ENCODE measurements around the gene WHAMM. TPM values are rescaled to one million over a fixed set of nuclear protein-coding genes. Genes with fewer than 3 reads are reported as not detected.

WHAMM gene
- total RNA-seq, 6 experiments from 2014 or later = 3.7 to 6.5 (median 4.7) TPM

DNA sequence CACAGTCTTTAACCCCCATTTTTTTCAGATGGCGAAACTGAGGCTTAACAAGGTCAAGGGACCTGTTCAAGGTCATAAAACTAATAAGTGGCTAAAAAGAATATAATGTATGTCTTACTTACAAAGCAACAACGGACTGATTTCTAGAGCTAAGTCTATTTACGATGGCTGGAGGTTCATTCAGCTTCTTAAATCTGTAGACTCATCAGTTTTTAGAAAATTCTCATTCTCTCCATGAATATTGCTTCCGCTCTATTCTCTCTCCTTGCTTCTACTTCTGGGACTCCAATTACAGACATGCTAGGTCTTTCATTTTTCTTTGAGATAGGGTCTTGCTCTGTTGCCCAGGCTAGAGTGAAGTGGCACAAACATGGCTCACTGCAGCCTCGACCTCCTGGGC lies 68.9 kb downstream of the WHAMM start:
- TF ChIP-seq, protein P1, sequence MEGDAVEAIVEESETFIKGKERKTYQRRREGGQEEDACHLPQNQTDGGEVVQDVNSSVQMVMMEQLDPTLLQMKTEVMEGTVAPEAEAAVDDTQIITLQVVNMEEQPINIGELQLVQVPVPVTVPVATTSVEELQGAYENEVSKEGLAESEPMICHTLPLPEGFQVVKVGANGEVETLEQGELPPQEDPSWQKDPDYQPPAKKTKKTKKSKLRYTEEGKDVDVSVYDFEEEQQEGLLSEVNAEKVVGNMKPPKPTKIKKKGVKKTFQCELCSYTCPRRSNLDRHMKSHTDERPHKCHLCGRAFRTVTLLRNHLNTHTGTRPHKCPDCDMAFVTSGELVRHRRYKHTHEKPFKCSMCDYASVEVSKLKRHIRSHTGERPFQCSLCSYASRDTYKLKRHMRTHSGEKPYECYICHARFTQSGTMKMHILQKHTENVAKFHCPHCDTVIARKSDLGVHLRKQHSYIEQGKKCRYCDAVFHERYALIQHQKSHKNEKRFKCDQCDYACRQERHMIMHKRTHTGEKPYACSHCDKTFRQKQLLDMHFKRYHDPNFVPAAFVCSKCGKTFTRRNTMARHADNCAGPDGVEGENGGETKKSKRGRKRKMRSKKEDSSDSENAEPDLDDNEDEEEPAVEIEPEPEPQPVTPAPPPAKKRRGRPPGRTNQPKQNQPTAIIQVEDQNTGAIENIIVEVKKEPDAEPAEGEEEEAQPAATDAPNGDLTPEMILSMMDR (IDR thresholded peaks at IDR 0.05) = no peak
- no peak for TF ChIP-seq POLR2A (IDR thresholded peaks at IDR 0.05)
- WGBS (ENCODE audit: insufficient coverage, low coverage, low lambda C conversion rate, missing lambda C conversion rate) = 81% methylated on average over 5 of the region's 5 CpGs

DNA sequence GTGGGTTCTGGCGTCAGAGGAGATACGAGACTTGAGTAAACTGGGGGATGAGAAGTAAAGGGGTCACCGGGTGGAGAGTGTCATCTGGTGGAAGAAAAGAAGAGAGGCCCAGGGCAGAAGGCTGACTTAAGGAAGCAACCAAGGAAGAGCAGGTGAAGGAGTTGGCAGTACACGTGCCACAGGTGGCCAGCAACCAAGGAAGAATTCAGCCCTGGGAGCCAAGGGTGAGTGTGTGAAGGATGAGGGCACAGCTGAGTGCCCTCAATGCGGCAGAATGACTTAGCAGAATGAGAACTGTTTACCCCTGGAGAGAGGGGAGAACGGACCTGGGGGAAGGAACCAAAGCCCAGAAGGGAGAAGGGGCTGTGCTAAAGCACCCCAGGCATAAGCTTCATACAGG lies 71.3 kb downstream of the WHAMM start:
- Histone ChIP-seq H3K4me1 (no peaks in the 10 kb centered on the region), H3K36me3 (no peaks in the 10 kb centered on the region), H3K9me3 (no peaks in the 10 kb centered on the region), H3K4me3 (no peak overlapping the region), H3K27me3 (no peaks in the 10 kb centered on the region), H3K27ac (no peak overlapping the region)
- DNase-seq = no peak
- WGBS (ENCODE audit: insufficient coverage, low coverage, low lambda C conversion rate, missing lambda C conversion rate) = 86% methylated on average over 6 of the region's 6 CpGs
- TF ChIP-seq, protein P1 (IDR thresholded peaks at IDR 0.05) = no peak
- TF ChIP-seq POLR2A (IDR thresholded peaks at IDR 0.05) = no peak
- intact Hi-C loops (cut with DNase I) = no loop called here
- ATAC-seq = peak in 1 of 4 donors; percentile 27

More for the DNA sequence above, 68.9 kb downstream of the WHAMM start:
- no peak overlapping the region for H3K27ac ChIP-seq
- H3K9me3 ChIP-seq = no peaks in the 10 kb centered on the region
- no peaks in the 10 kb centered on the region for H3K27me3 ChIP-seq
- H3K4me1 ChIP-seq = no peaks in the 10 kb centered on the region
- peaks cover 0 to 8% (median 0%) of the 10 kb centered on the region in 4 donors for H3K36me3 ChIP-seq
- ATAC-seq = no peak
- intact Hi-C loops (cut with DNase I) = no loop called here
- DNase-seq = no peak
- no peak overlapping the region for H3K4me3 ChIP-seq

GRCh38 chr15:82881747-82882146 lies 72.3 kb downstream of the WHAMM start:
- intact Hi-C loops (cut with DNase I) = no loop called here
- DNase-seq = no peak

DNA sequence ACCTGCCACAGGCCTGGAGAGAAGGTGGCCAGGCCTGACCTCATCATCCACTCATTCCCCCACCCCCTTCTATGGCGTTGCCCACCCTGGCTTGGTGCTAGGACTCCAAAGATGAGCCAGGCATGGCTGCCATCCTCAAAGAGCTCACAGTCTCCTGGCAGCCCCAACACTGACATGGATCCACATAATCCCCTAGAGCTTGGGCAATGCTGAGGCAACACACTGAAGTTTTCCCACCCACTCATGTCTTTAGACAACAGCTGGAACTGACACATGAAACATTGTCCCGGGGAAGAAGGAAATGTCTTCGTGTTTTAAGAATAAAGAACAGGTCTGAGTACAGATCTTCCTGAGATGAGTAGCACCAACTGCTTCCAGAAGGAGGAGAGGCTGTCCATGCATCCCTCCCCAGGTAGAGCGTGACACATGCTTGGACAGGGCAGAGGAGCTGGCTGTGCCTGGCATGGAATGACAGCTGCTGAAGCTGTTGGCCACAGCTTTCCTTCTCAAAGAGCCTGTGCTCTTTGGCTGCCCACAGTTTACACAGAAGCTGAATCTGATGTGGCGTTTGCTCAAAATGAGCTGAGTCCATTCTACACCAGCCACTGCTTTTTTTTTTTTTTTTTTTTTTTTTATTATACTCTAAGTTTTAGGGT lies 73.0 kb downstream of the WHAMM start:
- H3K36me3 ChIP-seq = no peaks in the 10 kb centered on the region
- intact Hi-C loops (cut with DNase I) = no loop called here
- 80% methylated on average over 2 of the region's 5 CpGs for WGBS (ENCODE audit: insufficient coverage, low coverage, low lambda C conversion rate, missing lambda C conversion rate)
- H3K9me3 ChIP-seq = no peaks in the 10 kb centered on the region
- no peak for DNase-seq
- TF ChIP-seq POLR2A (IDR thresholded peaks at IDR 0.05) = no peak
- TF ChIP-seq, protein P1 (IDR thresholded peaks at IDR 0.05) = no peak
- no peak overlapping the region for H3K27ac ChIP-seq
- H3K27me3 ChIP-seq = no peaks in the 10 kb centered on the region
- peak in 2 of 4 donors; percentile 24 to 25 for ATAC-seq
- no peaks in the 10 kb centered on the region for H3K4me1 ChIP-seq
- no peak overlapping the region for H3K4me3 ChIP-seq

More at GRCh38 chr15:82881747-82882146, 72.3 kb downstream of the WHAMM start:
- H3K27me3 ChIP-seq = no peaks in the 10 kb centered on the region
- ATAC-seq = no peak
- H3K27ac ChIP-seq = no peak overlapping the region
- H3K36me3 ChIP-seq = no peaks in the 10 kb centered on the region
- 94% methylated on average over 2 of the region's 2 CpGs for WGBS (ENCODE audit: insufficient coverage, low coverage, low lambda C conversion rate, missing lambda C conversion rate)
- no peak for TF ChIP-seq POLR2A (IDR thresholded peaks at IDR 0.05)
- TF ChIP-seq, protein P1 (IDR thresholded peaks at IDR 0.05) = no peak
- H3K4me3 ChIP-seq = no peak overlapping the region
- H3K9me3 ChIP-seq = no peaks in the 10 kb centered on the region
- H3K4me1 ChIP-seq = no peaks in the 10 kb centered on the region

Other genes starting within 250 kb of the WHAMM start
- gene CPEB1, start 162.3 kb upstream of the WHAMM start, total RNA-seq = not detected
- gene AP3B2, start 99.8 kb upstream of the WHAMM start, total RNA-seq = under 1 TPM in 1 of 6 experiments, not detected in 5; 0.12 TPM
- gene FSD2, start 3.6 kb upstream of the WHAMM start, total RNA-seq = not detected
- gene HOMER2, start 143.1 kb downstream of the WHAMM start, total RNA-seq = 10 to 100 TPM; 16.8 to 66.2 (median 60.7) TPM
- gene RAMAC, start 176.6 kb downstream of the WHAMM start, total RNA-seq = 10 to 100 TPM in 5 of 6 experiments, 1 to 10 TPM in 1; 8.1 to 13.5 (median 11.5) TPM
- 10 to 100 TPM in 1 of 6 experiments, 1 to 10 TPM in 5; 7.1 to 10.7 (median 8.6) TPM for gene C15orf40, start 202.0 kb downstream of the WHAMM start, total RNA-seq